H54 (cell line): ENCODE measurements around the gene ZNF428.
"Not testable (repeated sequence)": the region's sequence is repeated elsewhere in the genome, so short reads cannot be mapped to it uniquely, and the experiment has no call there.

Experiments used
- DNase-seq: peaks from one replicate; pipeline ENCODE4 v3.0.0; 2011; ENCODE audit warnings: low spot score, mixed read lengths; ENCODE audit not compliant: insufficient read length
- FAIRE-seq: peaks from 3 replicates; lab custom pipeline; 2011; peaks lifted over from hg19 to GRCh38; lab: Jason Lieb, UNC
- POLR2A ChIP-seq: IDR thresholded peaks from 2 replicates; pipeline ENCODE4 v1.6.1; 2011; ENCODE audit warnings: low read depth, mild to moderate bottlenecking, low read length

ZNF428 gene

DNA sequence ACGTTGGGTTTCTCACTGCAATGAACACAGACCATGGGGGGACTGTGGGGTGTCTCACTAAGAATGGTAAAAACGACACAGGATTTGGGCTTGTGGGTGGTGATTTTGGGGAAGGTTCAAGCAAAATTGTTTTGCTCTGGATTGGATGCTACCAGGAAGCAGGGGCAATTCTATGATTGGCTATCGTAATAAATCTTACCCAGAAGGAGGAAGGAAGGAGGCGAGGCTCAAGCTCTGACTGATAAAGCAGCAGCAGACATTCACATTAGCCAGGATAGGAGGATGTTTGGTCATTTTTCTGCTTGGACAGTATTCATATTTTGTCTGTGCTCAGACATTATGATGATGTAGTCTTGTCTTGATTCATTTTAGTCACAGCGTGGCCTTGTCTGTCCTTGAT, 21.6 kb downstream of the ZNF428 start:
- no peak for TF ChIP-seq POLR2A
- FAIRE-seq (no peak), DNase-seq (no peak)

DNA sequence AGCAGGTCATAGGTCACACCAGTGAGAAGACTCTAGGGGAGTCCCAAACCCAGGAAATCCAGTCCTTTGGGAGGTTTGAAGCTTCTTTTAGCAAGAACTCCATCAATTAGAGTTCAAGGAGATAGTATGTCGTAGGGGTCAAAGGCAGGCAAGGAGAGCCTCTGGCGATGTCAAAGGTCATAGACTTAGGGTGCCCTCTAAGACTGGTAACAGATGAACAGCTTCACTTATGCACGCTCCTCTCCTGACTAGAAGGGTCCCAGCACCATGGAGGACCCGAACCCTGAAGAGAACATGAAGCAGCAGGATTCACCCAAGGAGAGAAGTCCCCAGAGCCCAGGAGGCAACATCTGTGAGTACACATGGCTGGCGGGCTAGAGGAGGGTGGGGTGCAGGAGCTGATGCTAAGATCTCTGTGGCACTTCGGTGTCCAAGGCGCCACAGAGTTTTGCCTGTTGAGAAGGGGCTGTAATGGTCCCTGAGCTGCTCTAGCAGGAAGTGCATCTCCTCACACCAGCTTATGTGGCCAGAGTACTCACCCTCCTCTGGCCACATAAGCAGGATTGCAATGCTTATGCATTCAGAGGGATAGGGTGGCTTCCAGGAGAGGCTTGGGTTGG, 22.5 kb downstream of the ZNF428 start:
- no peak for TF ChIP-seq POLR2A
- DNase-seq, result no peak
- FAIRE-seq, result no peak

DNA sequence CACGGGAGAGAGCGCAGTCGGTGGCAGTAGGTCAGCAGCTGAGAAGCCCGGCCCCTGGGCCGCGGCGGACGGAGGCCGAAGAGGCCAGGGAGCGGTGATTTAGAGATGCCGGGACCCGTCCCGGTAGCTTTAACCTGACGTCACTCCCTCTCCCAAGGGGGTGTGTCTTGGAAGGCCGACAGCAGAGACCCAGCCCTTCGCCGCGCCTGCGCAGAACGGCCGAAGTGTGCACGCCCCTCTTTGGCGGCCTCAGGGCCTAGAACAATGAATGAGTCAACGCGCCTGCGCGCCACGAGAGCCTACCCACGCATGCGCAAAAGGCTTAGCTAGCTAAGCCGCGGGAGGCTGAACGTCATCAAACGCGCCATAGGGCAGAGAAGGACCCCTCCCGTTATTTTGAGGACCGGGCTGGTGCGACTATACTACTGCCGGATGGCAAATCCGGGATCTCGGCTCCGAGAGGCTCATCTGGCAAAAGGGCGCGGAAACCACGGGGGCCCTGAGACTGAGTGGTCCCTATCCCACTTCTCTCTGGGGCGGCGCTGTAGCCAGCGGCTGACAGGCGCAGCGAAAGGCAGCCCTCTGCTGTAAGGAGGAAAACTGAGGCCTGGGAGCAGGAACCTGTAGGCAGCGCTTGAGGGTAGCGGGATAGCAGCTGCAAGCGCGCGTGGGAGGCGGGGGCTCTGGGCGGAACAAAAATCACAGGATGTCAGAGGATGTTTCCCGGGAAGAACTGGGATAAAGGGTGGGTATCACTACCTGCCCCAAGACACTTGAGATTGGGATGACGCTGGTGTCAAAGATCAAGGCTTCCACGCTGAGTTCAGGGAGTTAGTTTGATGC, 23.2 kb downstream of the ZNF428 start, which contains the start of the genes IRGQ and ZNF576:
Gene IRGQ, minus strand, starts transcription at position 136 of the 843 bp plus-strand sequence. CDS start 796 bp downstream, outside the sequence.
Gene ZNF576, plus strand, starts transcription at position 597 of the 843 bp plus-strand sequence. CDS start 514 bp downstream, outside the sequence.
- FAIRE-seq (peak; percentile 86), DNase-seq (peak; percentile 99)
- TF ChIP-seq POLR2A, result peak; percentile 71

GRCh38 chr19:43595605-43595998, 23.8 kb downstream of the ZNF428 start:
- no peak for DNase-seq
- no peak for TF ChIP-seq POLR2A
- FAIRE-seq, result no peak

- peak; percentile 71 for DNase-seq
- no peak for FAIRE-seq
- TF ChIP-seq POLR2A, result no peak
These were observed 24.5 kb downstream of the ZNF428 start for GRCh38 chr19:43594710-43595604.

GRCh38 chr19:43594081-43594697, 25.2 kb downstream of the ZNF428 start:
- FAIRE-seq (no peak), DNase-seq (no peak)
- TF ChIP-seq POLR2A, result no peak

GRCh38 chr19:43592800-43593350, 26.6 kb downstream of the ZNF428 start:
- TF ChIP-seq POLR2A, result no peak
- DNase-seq (no peak), FAIRE-seq (no peak)

DNA sequence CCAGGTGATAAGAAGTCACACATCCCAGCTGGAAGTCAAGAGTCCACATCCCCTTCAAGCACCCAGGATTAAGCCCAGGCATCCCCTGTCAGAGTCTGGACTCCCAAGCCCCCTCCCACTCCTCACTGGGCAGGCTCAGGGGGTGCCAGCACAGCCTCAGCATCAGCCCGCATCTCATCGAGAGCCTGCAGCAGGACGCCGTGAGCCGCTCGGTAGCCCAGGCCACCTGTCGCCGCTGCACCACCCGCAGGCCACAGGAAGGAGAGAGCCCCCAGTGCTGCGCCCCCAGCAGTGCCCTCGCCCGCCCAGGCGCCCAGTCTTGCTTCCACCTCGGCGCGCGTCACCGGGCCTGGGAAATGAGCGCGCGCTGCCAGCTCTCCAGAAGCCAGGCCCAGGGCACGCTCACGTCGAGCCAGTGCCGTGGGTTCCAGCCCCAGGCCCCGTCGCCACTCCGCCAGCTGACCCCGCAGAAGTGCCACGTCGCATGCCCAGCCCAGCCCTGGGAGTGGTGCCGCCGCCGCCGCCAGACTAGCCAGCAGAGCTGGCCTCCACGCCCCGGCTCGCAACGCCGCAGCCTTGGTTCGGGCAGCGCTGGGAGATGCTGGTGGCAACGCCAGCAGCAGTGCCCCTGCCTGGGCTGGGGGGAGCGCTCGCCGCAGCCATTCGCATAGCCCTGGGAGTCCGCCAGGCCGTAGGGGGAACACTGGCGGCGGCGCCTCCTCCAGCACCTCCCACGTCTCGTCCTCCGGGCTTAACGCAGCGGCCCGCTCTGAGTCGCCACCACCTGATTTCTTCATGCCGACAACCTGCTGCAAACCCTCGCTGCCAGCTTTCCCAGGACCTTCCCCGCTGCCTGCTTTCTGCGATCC, 27.3 kb downstream of the ZNF428 start:
- no peak for TF ChIP-seq POLR2A
- no peak for FAIRE-seq
- DNase-seq, result no peak

GRCh38 chr19:43589678-43590077, 29.8 kb downstream of the ZNF428 start:
- FAIRE-seq (no peak), DNase-seq (no peak)
- no peak for TF ChIP-seq POLR2A

- DNase-seq (no peak), FAIRE-seq (no peak)
- no peak for TF ChIP-seq POLR2A
These were observed 30.2 kb downstream of the ZNF428 start for GRCh38 chr19:43589277-43589676.

DNA sequence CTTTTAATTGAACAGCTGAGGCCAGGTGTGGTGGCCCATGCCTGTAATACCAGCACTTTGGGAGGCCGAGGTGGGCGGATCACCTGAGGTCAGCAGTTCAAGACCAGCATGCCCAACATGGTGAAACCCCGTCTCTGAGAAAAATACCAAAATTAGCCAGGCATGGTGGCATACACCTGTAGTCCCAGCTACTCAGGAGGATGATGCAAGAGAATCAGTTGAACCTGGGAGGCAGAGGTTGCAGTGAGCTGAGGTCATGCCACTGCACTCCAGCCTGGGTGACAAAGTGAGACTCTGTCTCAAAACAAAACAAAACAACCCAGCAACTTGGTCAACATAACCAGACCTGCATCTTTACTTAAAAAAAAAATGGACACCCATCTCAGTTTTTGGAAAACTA, 32.4 kb downstream of the ZNF428 start:
- not testable (repeated sequence) for FAIRE-seq

GRCh38 chr19:43586346-43586745, 33.1 kb downstream of the ZNF428 start:
- DNase-seq, result no peak
- FAIRE-seq, result no peak
- no peak for TF ChIP-seq POLR2A

More for the DNA sequence above, 32.4 kb downstream of the ZNF428 start:
- DNase-seq, result not testable (repeated sequence)

DNA sequence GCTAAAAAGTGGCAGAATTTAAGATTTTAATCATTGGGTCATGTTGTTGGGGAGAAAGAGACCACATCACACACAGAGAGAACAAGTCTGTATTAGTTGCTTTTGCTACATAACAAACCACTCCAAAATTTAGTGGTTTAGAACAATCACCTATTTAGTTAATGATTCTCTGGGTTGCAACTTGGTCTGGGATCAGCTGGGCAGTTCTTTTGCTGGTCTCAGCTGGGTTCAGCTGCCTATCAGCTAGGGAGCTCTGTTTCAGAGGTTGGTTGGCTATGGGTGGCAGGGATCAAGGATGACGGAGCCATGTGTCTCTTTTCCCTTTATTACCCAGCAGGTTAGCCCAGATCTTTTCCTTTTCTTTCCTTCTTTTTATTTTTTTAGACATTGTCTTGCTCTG, 34.9 kb downstream of the ZNF428 start:
- DNase-seq, result no peak
- no peak for FAIRE-seq
- no peak for TF ChIP-seq POLR2A
